B cell (primary cell): Measurements from ENCODE around the gene CAPG. TPM values are rescaled to one million over a fixed set of nuclear protein-coding genes. Genes with fewer than 3 reads are reported as not detected.

ENCODE experiments used
- ATAC-seq: fragments of 200-7000 bp; cut with Tn5 transposase; one replicate; pipeline ENCODE4 v1.10.0; 2021; ENCODE audit warnings: low read depth, mild to moderate bottlenecking, moderate number of reproducible peaks, moderate library complexity
- CTCF ChIA-PET: fragments of 350-600 bp; sonication (Branson Sonifier 250); formaldehyde crosslinking; loops from one replicate; lab custom pipeline; 2021; ENCODE audit warnings: antibody characterized with exemption, inconsistent platforms; lab: Charles Lee
- POLR2A ChIA-PET: fragments of 350-600 bp; sonication (Branson Sonifier 250); formaldehyde crosslinking; loops from one replicate; lab custom pipeline; 2021; ENCODE audit warnings: antibody characterized with exemption; lab: Charles Lee
- DNase-seq: peaks from one replicate; pipeline ENCODE4 v3.0.0; 2013
- H2AFZ ChIP-seq: 2 replicates; pipeline ENCODE4 v1.6.1; 2012; ENCODE audit warnings: mild to moderate bottlenecking, low read depth, low read length; ENCODE audit not compliant: insufficient read depth, poor library complexity, severe bottlenecking
- H3K27ac ChIP-seq, 2 donors: 1 replicate in 1 of 2; 2 replicates in 1 of 2; pipeline ENCODE4 v1.5.1; 2012 to 2013; ENCODE audit warnings: low read length in 2 of 2, mild to moderate bottlenecking in 2 of 2, moderate library complexity in 1 of 2
- H3K27me3 ChIP-seq, 4 experiments: fragments of 200-600 bp in 1 of 4; sonication (generic) in 1 of 4; replicated peaks in 1 of 4; 1 replicate in 2 of 4; 2 replicates in 2 of 4; pipeline versions ENCODE4 v1.6.1 to v1.7.0; 2013 to 2016; ENCODE audit warnings: low read length in 3 of 4, mild to moderate bottlenecking in 2 of 4, mixed read lengths in 1 of 4, moderate library complexity in 1 of 4; ENCODE audit not compliant: insufficient read depth in 4 of 4, control insufficient read depth in 3 of 4; ENCODE audit errors: control extremely low read depth in 1 of 4
- H3K36me3 ChIP-seq, 2 experiments: replicated peaks in 1 of 2; 1 replicate in 1 of 2; 2 replicates in 1 of 2; pipeline versions ENCODE4 v1.6.1 to v1.7.1; 2013; ENCODE audit warnings: low read length in 1 of 2; ENCODE audit not compliant: insufficient read depth in 2 of 2, control insufficient read depth in 1 of 2; ENCODE audit errors: control extremely low read depth in 1 of 2, extremely low read depth in 1 of 2
- H3K4me1 ChIP-seq, 2 donors: fragments of 200-600 bp in 1 of 2; sonication (generic) in 1 of 2; 1 replicate in 1 of 2; 2 replicates in 1 of 2; pipeline versions ENCODE4 v1.5.1 to v1.6.1; 2013 to 2017; ENCODE audit warnings: low read length in 2 of 2; ENCODE audit not compliant: control insufficient read depth in 2 of 2, insufficient read depth in 2 of 2
- H3K4me2 ChIP-seq: replicated peaks from 2 replicates; pipeline ENCODE3; 2012; ENCODE audit warnings: mild to moderate bottlenecking, low read depth, low read length; ENCODE audit not compliant: poor library complexity, severe bottlenecking
- H3K4me3 ChIP-seq, 5 experiments: fragments of 200-600 bp in 1 of 5; sonication (generic) in 1 of 5; 1 replicate in 3 of 5; 2 replicates in 2 of 5; pipeline versions ENCODE4 v1.5.1 to v1.7.0; 2011 to 2016; ENCODE audit warnings: low read length in 4 of 5, mild to moderate bottlenecking in 4 of 5, low read depth in 2 of 5, control low read depth in 1 of 5, moderate library complexity in 1 of 5; ENCODE audit not compliant: insufficient read depth in 1 of 5; ENCODE audit errors: control extremely low read depth in 1 of 5, extremely low read depth in 1 of 5
- H3K79me2 ChIP-seq: fragments of 200-600 bp; sonication (generic); one replicate; pipeline ENCODE4 v1.6.0; 2016; ENCODE audit warnings: low read length; ENCODE audit not compliant: control insufficient read depth, insufficient read depth
- H3K9ac ChIP-seq: fragments of 200-600 bp; sonication (generic); 2 replicates; pipeline ENCODE4 v1.6.1; 2017; ENCODE audit warnings: mild to moderate bottlenecking, low read length, moderate library complexity
- H3K9me3 ChIP-seq, 3 donors: one replicate each; pipeline versions ENCODE4 v1.6.1 to v1.7.1; 2013; ENCODE audit warnings: low read length in 2 of 3; ENCODE audit not compliant: control insufficient read depth in 2 of 3, insufficient read depth in 1 of 3; ENCODE audit errors: control extremely low read depth in 1 of 3
- H4K20me1 ChIP-seq: 2 replicates; pipeline ENCODE4 v1.6.0; 2012; ENCODE audit warnings: mild to moderate bottlenecking, low read length; ENCODE audit not compliant: insufficient read depth, control insufficient read depth, poor library complexity, severe bottlenecking
- H3K27ac Mint-ChIP-seq: one replicate; pipeline ENCODE4 v1.8.0; 2021; ENCODE audit warnings: mixed read lengths
- H3K27me3 Mint-ChIP-seq: one replicate; pipeline ENCODE4 v1.8.0; 2021; ENCODE audit warnings: mixed read lengths
- H3K4me1 Mint-ChIP-seq: one replicate; pipeline ENCODE4 v1.8.0; 2021; ENCODE audit warnings: mixed read lengths
- H3K4me3 Mint-ChIP-seq: one replicate; pipeline ENCODE4 v1.8.0; 2021; ENCODE audit warnings: mixed read lengths
- H3K9me3 Mint-ChIP-seq: one replicate; pipeline ENCODE4 v1.8.0; 2022; ENCODE audit warnings: mixed read lengths; ENCODE audit not compliant: insufficient read depth
- EZH2 ChIP-seq: IDR thresholded peaks from 2 replicates; pipeline ENCODE4 v1.6.1; 2012; ENCODE audit warnings: borderline replicate concordance, low read depth, mild to moderate bottlenecking, moderate library complexity, low read length; ENCODE audit not compliant: insufficient read depth, poor library complexity, severe bottlenecking
- WGBS: methylation state at CpG from one replicate; pipeline ENCODE4 v1.1.5; 2013; ENCODE audit warnings: missing lambda C conversion rate; ENCODE audit not compliant: insufficient coverage; 5-methylcytosine and 5-hydroxymethylcytosine counted together
- intact Hi-C: fragments of 100-400 bp; cut with micrococcal nuclease; formaldehyde crosslinking; loops from one replicate; pipeline ENCODE4 v1.10.0; 2022
- polyA plus RNA-seq: library from polyadenylated mRNA; depleted of rRNA; stranded (reverse); fragments of >200 nt; gene quantifications from 2 replicates; pipeline ENCODE4 v1.2.3, GENCODE V29; 2012
- total RNA-seq, 2 donors: library from RNA; stranded (reverse); fragments of 120-200 nt in 1 of 2; gene quantifications; 1 replicate in 1 of 2; 2 replicates in 1 of 2; pipeline versions ENCODE4 v1.2.3 to v1.2.4, GENCODE V29; 2013 to 2022
- TF ChIP-seq, protein P1 (sequence below): fragments of 200-600 bp; IDR thresholded peaks from one replicate; pipeline ENCODE4 v1.8.0; 2022; ENCODE audit warnings: antibody characterized with exemption, mild to moderate bottlenecking

Gene CAPG
- total and polyA plus RNA-seq, 2 donors (not counting 1 experiment from before 2014, with no cell fraction given), result 158 to 210 TPM

DNA sequence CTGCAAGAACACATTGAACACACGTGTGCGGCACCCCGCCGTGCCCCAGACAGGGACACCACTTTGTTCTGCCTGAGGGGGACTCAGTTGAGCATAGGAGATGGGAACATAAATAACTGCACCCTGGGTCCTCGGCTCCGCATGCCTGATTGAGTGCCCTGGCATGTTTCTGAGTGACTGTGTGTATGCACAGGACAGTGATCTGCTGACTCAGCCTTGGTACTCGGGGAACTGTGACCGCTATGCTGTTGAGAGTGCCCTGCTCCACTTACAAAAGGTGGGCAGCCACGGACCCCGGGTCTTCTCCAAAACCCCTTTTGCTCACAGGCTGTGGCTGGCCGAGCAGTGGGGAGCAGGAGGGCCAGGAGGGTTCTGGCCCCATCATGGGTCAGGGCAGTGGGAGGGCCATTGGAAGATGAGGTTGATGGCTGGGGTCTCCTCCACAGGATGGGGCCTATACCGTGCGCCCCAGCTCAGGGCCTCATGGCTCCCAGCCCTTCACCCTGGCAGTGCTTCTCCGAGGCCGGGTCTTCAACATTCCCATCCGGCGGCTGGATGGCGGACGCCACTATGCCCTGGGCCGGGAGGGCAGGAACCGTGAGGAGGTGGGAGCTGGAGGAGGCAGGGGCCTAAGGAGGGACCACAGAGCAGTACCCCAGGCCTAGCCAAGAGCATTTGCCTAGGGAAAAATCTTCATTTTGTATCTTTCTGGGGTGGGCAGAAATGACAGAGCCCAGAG, 25.2 kb upstream of the CAPG start:
- Histone ChIP-seq H3K27ac (no peak overlapping the region), H3K79me2 (no peaks in the 10 kb centered on the region), H3K9ac (no peak overlapping the region), H3K4me3 (no peak overlapping the region), H3K9me3 (peaks cover 0 to 4% (median 0%) of the 10 kb centered on the region in 3 donors), H3K27me3 (no peaks in the 10 kb centered on the region), H3K4me2 (peak overlapping the region; percentile 34), H3K36me3 (no peaks in the 10 kb centered on the region), H3K4me1 (peaks cover 30 to 40% of the 10 kb centered on the region in 2 donors), H4K20me1 (no peaks in the 10 kb centered on the region), H2AFZ (no peak overlapping the region)
- Mint-ChIP-seq H3K4me3 (no peak overlapping the region), H3K9me3 (no peaks in the 10 kb centered on the region), H3K27ac (peak overlapping the region; percentile 26), H3K27me3 (no peaks in the 10 kb centered on the region), H3K4me1 (peaks cover 38% of the 10 kb centered on the region)
- ChIA-PET CTCF (no interaction called here), POLR2A (no interaction called here)
- intact Hi-C loops, result no loop called here
- 71% methylated on average over 19 of the region's 21 CpGs for WGBS
- ATAC-seq (no peak), DNase-seq (peak; percentile 32)
- TF ChIP-seq EZH2, result no peak
- TF ChIP-seq, protein P1, sequence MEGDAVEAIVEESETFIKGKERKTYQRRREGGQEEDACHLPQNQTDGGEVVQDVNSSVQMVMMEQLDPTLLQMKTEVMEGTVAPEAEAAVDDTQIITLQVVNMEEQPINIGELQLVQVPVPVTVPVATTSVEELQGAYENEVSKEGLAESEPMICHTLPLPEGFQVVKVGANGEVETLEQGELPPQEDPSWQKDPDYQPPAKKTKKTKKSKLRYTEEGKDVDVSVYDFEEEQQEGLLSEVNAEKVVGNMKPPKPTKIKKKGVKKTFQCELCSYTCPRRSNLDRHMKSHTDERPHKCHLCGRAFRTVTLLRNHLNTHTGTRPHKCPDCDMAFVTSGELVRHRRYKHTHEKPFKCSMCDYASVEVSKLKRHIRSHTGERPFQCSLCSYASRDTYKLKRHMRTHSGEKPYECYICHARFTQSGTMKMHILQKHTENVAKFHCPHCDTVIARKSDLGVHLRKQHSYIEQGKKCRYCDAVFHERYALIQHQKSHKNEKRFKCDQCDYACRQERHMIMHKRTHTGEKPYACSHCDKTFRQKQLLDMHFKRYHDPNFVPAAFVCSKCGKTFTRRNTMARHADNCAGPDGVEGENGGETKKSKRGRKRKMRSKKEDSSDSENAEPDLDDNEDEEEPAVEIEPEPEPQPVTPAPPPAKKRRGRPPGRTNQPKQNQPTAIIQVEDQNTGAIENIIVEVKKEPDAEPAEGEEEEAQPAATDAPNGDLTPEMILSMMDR, result no peak

DNA sequence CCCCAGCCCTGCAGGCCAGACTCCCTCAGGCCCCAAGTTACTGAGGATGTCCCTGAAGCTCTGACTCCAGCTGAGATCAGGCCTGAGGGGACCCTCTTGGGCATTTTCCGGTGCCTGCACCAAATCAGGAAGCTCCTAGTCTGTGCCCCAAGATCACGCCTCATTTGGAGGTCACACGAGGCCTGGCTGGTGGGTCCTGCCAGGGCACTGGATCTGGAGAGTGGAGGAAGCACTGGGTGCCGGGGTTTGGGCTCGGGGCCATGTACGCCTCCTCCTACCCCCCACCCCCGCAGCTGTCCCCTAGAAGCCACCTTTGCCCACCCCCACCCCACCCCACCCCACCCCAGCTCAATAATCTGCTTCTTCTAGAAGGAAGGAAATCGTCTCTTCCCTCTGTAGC, 24.5 kb upstream of the CAPG start:
- Histone ChIP-seq H3K4me2 (peak overlapping the region; percentile 34), H3K4me3 (no peak overlapping the region), H3K4me1 (peaks cover 30 to 40% of the 10 kb centered on the region in 2 donors), H3K9me3 (peaks cover 0 to 4% (median 0%) of the 10 kb centered on the region in 3 donors), H3K27ac (no peak overlapping the region), H3K79me2 (no peaks in the 10 kb centered on the region), H3K9ac (no peak overlapping the region), H4K20me1 (no peaks in the 10 kb centered on the region), H2AFZ (no peak overlapping the region), H3K27me3 (no peaks in the 10 kb centered on the region), H3K36me3 (no peaks in the 10 kb centered on the region)
- H3K27ac Mint-ChIP-seq, result no peak overlapping the region
- no peaks in the 10 kb centered on the region for H3K27me3 Mint-ChIP-seq
- WGBS, result 19% methylated on average over 3 of the region's 8 CpGs
- peaks cover 38% of the 10 kb centered on the region for H3K4me1 Mint-ChIP-seq
- H3K9me3 Mint-ChIP-seq, result no peaks in the 10 kb centered on the region
- CTCF ChIA-PET, result interaction anchor here (0.6 to 1.2 kb wide), 2 partner anchors 106 to 107 kb away, joined by 3 read pairs; no protein-coding TSS in a partner anchor
- no peak for TF ChIP-seq EZH2
- TF ChIP-seq, protein P1, result no peak
- intact Hi-C loops, result no loop called here
- POLR2A ChIA-PET, result no interaction called here
- DNase-seq (no peak), ATAC-seq (no peak)
- no peak overlapping the region for H3K4me3 Mint-ChIP-seq
